Smooth muscle cell (in vitro differentiated cells): ENCODE measurements around the gene PDCL2. TPM values are rescaled to one million over a fixed set of nuclear protein-coding genes. Genes with fewer than 3 reads are reported as not detected.
"Not testable (repeated sequence)": the region's sequence is repeated elsewhere in the genome, so short reads cannot be mapped to it uniquely, and the experiment has no call there.

Experiments
- DNase-seq: peaks from one replicate; lab custom pipeline; 2025; ENCODE audit not compliant: unreplicated experiment; lab: John Stamatoyannopoulos, UW
- H2AFZ ChIP-seq: fragments of 200-600 bp; sonication (generic); 2 replicates; pipeline ENCODE4 v1.6.0; 2016; ENCODE audit warnings: antibody characterized with exemption, low read depth, mild to moderate bottlenecking
- H3F3A ChIP-seq: fragments of 200-600 bp; sonication (generic); 2 replicates; pipeline ENCODE4 v1.6.0; 2017; ENCODE audit warnings: antibody characterized with exemption, low read depth
- H3K27ac ChIP-seq: fragments of 200-600 bp; sonication (generic); 2 replicates; pipeline ENCODE4 v1.5.1; 2016; ENCODE audit warnings: low read depth, mild to moderate bottlenecking
- H3K27me3 ChIP-seq: fragments of 200-600 bp; sonication (generic); 2 replicates; pipeline ENCODE4 v1.6.1; 2016; ENCODE audit warnings: low read depth, mild to moderate bottlenecking
- H3K36me3 ChIP-seq: fragments of 200-600 bp; sonication (generic); 2 replicates; pipeline ENCODE4 v1.5.1; 2016; ENCODE audit warnings: low read depth
- H3K4me1 ChIP-seq: fragments of 200-600 bp; sonication (generic); 2 replicates; pipeline ENCODE4 v1.5.1; 2016; ENCODE audit warnings: low read depth
- H3K4me2 ChIP-seq: fragments of 200-600 bp; sonication (generic); 2 replicates; pipeline ENCODE4 v1.6.0; 2016; ENCODE audit warnings: mild to moderate bottlenecking
- H3K4me3 ChIP-seq: fragments of 200-600 bp; sonication (generic); 2 replicates; pipeline ENCODE4 v1.5.1; 2016; ENCODE audit warnings: mild to moderate bottlenecking
- H3K79me2 ChIP-seq: fragments of 200-600 bp; sonication (generic); 2 replicates; pipeline ENCODE4 v1.6.0; 2016; ENCODE audit warnings: low read depth, mild to moderate bottlenecking
- H3K9ac ChIP-seq: fragments of 200-600 bp; sonication (generic); 2 replicates; pipeline ENCODE4 v1.6.0; 2016; ENCODE audit warnings: low read depth
- H3K9me3 ChIP-seq: fragments of 200-600 bp; sonication (generic); replicated peaks from 2 replicates; pipeline ENCODE4 v1.5.1; 2016; ENCODE audit warnings: low read depth
- H4K20me1 ChIP-seq: fragments of 200-600 bp; sonication (generic); 2 replicates; pipeline ENCODE4 v1.6.0; 2016; ENCODE audit warnings: low read depth
- CTCF ChIP-seq: fragments of 200-600 bp; sonication (generic); IDR thresholded peaks from 2 replicates; pipeline ENCODE4 v1.5.1; 2017; ENCODE audit warnings: borderline replicate concordance, mild to moderate bottlenecking, antibody characterized with exemption; ENCODE audit not compliant: insufficient read depth, poor library complexity, severe bottlenecking
- WGBS: methylation state at CpG from one replicate; pipeline ENCODE4 v1.1.7; 2016; ENCODE audit warnings: low lambda C conversion rate; 5-methylcytosine and 5-hydroxymethylcytosine counted together
- polyA plus RNA-seq: library from polyadenylated mRNA; unstranded; fragments of >200 nt; fragmentation: Nextera tagmentation; extraction: Ambion mirVana; gene quantifications from 2 replicates; pipeline ENCODE4 v1.2.1, GENCODE V29; 2016
- total RNA-seq: library from RNA; depleted of rRNA; stranded (reverse); fragments of >200 nt; gene quantifications from 2 replicates; pipeline ENCODE4 v1.2.3, GENCODE V29; 2014

The PDCL2 gene
- total and polyA plus RNA-seq, 2 experiments from 2014 or later = not detected

DNA sequence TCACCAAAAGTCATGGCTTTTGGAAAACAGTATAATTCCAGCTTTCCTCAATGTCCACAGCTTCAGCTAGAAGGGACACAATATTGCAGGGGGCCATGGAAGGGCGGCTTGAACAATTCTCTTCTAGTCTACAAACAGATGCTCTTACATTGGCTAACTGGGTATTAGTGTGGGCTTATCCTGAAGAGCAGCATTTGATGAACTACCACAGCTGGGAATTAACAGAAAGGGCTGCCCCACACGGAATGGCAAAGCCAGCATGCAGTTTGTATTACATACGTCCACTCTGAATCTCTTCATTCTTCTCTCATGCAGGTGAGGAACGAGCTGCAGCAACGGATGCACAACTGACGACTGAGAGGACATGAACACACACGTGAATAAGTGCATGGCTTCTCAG lies 13.0 kb upstream of the PDCL2 start:
- Histone ChIP-seq H3F3A (no peaks in the 10 kb centered on the region), H3K9ac (no peak overlapping the region), H3K36me3 (no peaks in the 10 kb centered on the region), H3K79me2 (no peaks in the 10 kb centered on the region), H2AFZ (no peak overlapping the region), H3K9me3 (no peaks in the 10 kb centered on the region), H4K20me1 (no peaks in the 10 kb centered on the region), H3K4me3 (no peak overlapping the region), H3K4me1 (no peaks in the 10 kb centered on the region), H3K4me2 (no peak overlapping the region), H3K27ac (no peak overlapping the region), H3K27me3 (no peaks in the 10 kb centered on the region)
- WGBS = 86% methylated on average over 7 of the region's 7 CpGs
- TF ChIP-seq CTCF = no peak
- no peak for DNase-seq

GRCh38 chr4:55600640-55601039 lies 8.6 kb upstream of the PDCL2 start:
- H3K27ac ChIP-seq = no peak overlapping the region
- no peak overlapping the region for H2AFZ ChIP-seq
- H3K36me3 ChIP-seq = no peaks in the 10 kb centered on the region
- DNase-seq = no peak
- H3K79me2 ChIP-seq = no peaks in the 10 kb centered on the region
- no peak overlapping the region for H3K9ac ChIP-seq
- H3K9me3 ChIP-seq = no peaks in the 10 kb centered on the region
- no peak for TF ChIP-seq CTCF
- H3K4me3 ChIP-seq = no peak overlapping the region
- no peaks in the 10 kb centered on the region for H4K20me1 ChIP-seq
- no peaks in the 10 kb centered on the region for H3K4me1 ChIP-seq
- H3K27me3 ChIP-seq = no peaks in the 10 kb centered on the region
- H3F3A ChIP-seq = no peaks in the 10 kb centered on the region
- H3K4me2 ChIP-seq = no peak overlapping the region

GRCh38 chr4:55598641-55599040 lies 6.6 kb upstream of the PDCL2 start:
- H2AFZ ChIP-seq = no peak overlapping the region
- H3K4me2 ChIP-seq = no peak overlapping the region
- no peaks in the 10 kb centered on the region for H3K79me2 ChIP-seq
- no peak for TF ChIP-seq CTCF
- H3K36me3 ChIP-seq = no peaks in the 10 kb centered on the region
- DNase-seq = no peak
- H3F3A ChIP-seq = no peaks in the 10 kb centered on the region
- no peaks in the 10 kb centered on the region for H4K20me1 ChIP-seq
- no peaks in the 10 kb centered on the region for H3K9me3 ChIP-seq
- WGBS = 86% methylated on average over 2 of the region's 2 CpGs
- no peaks in the 10 kb centered on the region for H3K27me3 ChIP-seq
- H3K27ac ChIP-seq = no peak overlapping the region
- H3K9ac ChIP-seq = no peak overlapping the region
- no peaks in the 10 kb centered on the region for H3K4me1 ChIP-seq
- no peak overlapping the region for H3K4me3 ChIP-seq

DNA sequence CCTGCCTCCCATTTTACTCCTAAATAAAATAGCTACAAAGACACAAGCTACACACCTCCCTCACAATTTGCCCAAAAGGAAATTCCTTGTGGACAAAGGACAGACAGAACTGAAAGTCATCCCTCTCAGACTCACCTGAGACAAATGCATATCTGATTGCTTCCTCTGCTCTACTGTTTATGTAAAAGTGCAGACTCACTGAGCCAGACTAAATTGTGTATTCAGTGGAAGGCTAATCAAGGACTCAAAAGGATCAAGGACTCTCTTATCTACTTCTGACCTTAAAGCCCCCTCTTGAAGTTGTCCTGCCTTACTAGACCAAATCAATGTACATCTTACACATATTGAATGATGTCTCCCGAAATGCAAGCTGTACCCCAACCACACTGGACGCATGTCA lies 3.9 kb downstream of the PDCL2 start:
- no peak for DNase-seq
- WGBS = 95% methylated on average over 2 of the region's 2 CpGs
- Histone ChIP-seq H3K79me2 (no peaks in the 10 kb centered on the region), H3K36me3 (no peaks in the 10 kb centered on the region), H4K20me1 (no peaks in the 10 kb centered on the region), H3F3A (no peaks in the 10 kb centered on the region), H3K4me1 (no peaks in the 10 kb centered on the region), H3K9ac (no peak overlapping the region), H3K9me3 (no peaks in the 10 kb centered on the region), H3K4me2 (no peak overlapping the region), H3K27ac (no peak overlapping the region), H2AFZ (no peak overlapping the region), H3K27me3 (no peaks in the 10 kb centered on the region), H3K4me3 (no peak overlapping the region)
- TF ChIP-seq CTCF = no peak

GRCh38 chr4:55582773-55583172 lies 9.3 kb downstream of the PDCL2 start:
- H2AFZ ChIP-seq, H3K4me1 ChIP-seq, H3K4me2 ChIP-seq, H3K9ac ChIP-seq, H4K20me1 ChIP-seq, H3K4me3 ChIP-seq, H3K27me3 ChIP-seq, H3K36me3 ChIP-seq, H3F3A ChIP-seq, H3K9me3 ChIP-seq, DNase-seq, H3K27ac ChIP-seq, H3K79me2 ChIP-seq: not testable (repeated sequence)
- WGBS = no CpG with 5 or more reads among the region's 2 CpGs
